ENCODE results near the gene ADARB1. TPM values are rescaled to one million over a fixed set of nuclear protein-coding genes. Genes with fewer than 3 reads are reported as not detected.
A peak's percentile ranks its signal among the peaks of the same experiment; 100 is the strongest.

ADARB1 gene
- total and polyA plus RNA-seq, 2 experiments from 2014 or later = 9.4 to 14.0 TPM

DNA sequence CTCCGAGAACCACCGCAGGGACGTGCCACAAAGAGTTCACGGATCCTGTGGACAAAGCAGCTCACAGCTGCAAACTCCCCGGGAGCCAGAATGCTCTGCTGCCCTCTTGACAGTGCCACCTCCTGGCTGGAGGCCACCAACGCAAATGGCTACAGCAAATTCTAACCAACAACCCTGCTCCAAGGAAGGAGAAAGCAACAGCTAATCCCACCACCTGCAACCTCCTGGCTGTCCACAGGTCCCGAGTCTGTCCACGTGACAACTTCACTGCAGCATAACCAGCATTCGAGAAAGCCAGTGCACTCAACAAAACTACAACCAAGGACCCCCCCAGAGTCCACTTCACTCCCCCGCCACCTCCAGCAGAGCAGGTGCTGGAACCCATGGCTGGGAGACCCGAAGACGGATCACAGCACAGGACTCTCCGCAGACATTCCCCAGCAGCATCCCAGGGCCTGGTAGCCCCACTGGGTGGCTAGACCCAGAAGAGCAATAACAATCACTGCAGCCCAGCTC lies 196.0 kb downstream of the ADARB1 start:
- Histone ChIP-seq H3K4me1 (ENCODE audit: low read depth) (no peaks in the 10 kb centered on the region), H3K4me3 (no peak overlapping the region), H3K27me3 (no peaks in the 10 kb centered on the region), H3K27ac (no peak overlapping the region), H3K36me3 (peaks cover 18% of the 10 kb centered on the region), H3K9me3 (ENCODE audit: low read depth) (no peaks in the 10 kb centered on the region)
- no peak for DNase-seq (ENCODE audit: low read depth in 1 of 2, low spot score in 1 of 2)
- peak; percentile 18 for TF ChIP-seq CTCF (IDR thresholded peaks at IDR 0.05; ENCODE audit: low read depth, low read length)

Other genes starting within 250 kb of the ADARB1 start
- 204 and 218 TPM in 2 replicates for gene PTTG1IP, start 200.9 kb upstream of the ADARB1 start, total RNA-seq
- 240 and 253 TPM in 2 replicates for gene PTTG1IP, start 200.9 kb upstream of the ADARB1 start, polyA plus RNA-seq
- 0.25 and 0.57 TPM in 2 replicates for gene ITGB2, start 153.7 kb upstream of the ADARB1 start, total RNA-seq
- gene ITGB2, start 153.7 kb upstream of the ADARB1 start, polyA plus RNA-seq = 0.12 and 0.27 TPM in 2 replicates
- gene SLX9, start 134.6 kb upstream of the ADARB1 start, total RNA-seq = 26.1 and 31.2 TPM in 2 replicates
- 24.7 and 34.8 TPM in 2 replicates for gene SLX9, start 134.6 kb upstream of the ADARB1 start, polyA plus RNA-seq
- gene POFUT2, start 213.3 kb downstream of the ADARB1 start, total RNA-seq = 39.6 and 46.1 TPM in 2 replicates
- 46.8 and 50.4 TPM in 2 replicates for gene POFUT2, start 213.3 kb downstream of the ADARB1 start, polyA plus RNA-seq

All from cardiac muscle cell (in vitro differentiated cells and primary cell).